UCSD-AML1 (cell line): ENCODE results near the gene MXRA8.
"Not testable (repeated sequence)": the region's sequence is repeated elsewhere in the genome, so short reads cannot be mapped to it uniquely, and the experiment has no call there.

Experiments
- DNase-seq: peaks from one replicate; lab custom pipeline; 2025; ENCODE audit not compliant: unreplicated experiment; lab: John Stamatoyannopoulos, UW

MXRA8 gene, protein sequence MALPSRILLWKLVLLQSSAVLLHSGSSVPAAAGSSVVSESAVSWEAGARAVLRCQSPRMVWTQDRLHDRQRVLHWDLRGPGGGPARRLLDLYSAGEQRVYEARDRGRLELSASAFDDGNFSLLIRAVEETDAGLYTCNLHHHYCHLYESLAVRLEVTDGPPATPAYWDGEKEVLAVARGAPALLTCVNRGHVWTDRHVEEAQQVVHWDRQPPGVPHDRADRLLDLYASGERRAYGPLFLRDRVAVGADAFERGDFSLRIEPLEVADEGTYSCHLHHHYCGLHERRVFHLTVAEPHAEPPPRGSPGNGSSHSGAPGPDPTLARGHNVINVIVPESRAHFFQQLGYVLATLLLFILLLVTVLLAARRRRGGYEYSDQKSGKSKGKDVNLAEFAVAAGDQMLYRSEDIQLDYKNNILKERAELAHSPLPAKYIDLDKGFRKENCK

DNA sequence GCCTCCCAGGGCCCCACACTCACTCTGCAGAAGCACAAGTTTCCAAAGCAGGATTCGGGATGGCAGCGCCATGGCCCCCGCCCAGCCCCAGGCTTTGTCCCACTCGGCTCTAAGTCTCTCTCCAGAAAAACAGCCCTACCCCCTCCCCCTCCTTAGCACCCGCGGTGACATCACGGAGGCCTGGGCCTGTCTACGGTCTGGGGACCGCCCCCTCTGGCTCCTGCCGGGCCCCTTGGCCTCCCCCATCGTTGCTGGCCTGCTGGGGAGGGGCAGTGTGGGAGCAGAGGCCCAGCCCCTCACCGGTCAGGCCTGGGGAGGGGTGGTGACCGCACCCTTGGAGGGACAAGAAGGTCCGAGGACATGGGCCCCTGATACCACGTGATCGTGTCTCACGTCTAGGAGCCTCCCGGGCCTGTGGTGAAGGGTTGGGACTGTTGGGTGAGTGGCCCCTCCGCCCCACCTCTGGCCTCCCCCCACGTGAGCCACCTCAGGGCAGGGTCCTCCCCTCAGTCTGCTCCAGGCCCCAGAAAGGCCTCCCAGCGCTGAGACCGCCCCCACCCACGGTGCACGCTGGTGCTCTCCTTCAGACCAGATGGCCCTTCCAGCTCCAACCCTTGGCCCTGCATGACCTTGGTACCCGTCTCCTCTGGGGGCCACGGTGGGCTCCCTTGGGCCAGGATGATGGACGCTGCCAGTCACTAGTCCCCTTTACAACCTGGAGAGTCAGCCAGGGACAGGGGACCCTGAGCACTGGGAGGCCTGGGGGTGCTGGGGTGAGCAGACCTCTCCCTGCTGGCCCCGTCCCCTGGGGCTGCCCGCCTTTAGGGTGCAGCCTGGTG is at the start of gene MXRA8:
Gene MXRA8 (minus strand): TSS at position 123 of the 839 bp plus-strand sequence. CDS start 51 bp downstream, at position 72.
- no peak for DNase-seq

DNA sequence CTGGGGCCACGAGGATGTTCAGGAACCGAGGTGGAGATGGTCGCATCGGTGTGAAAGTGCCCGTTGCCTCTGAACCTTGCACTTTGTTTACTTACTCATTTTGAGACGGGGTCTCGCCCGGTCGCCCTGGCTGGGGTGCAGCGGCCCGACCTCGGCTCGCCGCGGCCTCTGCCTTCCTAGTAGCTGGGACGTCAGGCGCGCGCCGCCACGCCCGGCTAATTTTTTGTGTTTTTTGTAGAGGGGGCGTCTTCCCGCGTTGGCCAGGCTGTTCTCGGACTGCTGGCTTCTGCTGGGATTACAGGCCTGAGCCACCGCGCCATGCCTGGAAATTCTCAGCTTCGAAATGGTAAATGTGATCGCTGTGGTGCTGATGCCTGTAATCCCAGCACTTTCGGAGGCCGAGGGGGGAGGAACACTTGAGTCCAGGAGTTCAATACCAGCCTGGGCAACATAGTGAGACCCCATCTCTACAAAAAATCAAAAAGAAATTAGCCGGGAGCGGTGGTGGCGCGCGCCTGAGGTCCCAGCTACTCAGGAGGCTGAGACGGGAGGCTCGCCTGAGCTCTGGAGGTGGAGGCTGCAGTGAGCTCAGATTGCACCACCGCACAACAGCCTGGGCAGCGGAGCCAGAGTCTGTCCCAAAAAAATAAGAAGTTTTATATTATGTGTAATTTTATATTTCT is 49.4 kb upstream of the MXRA8 start:
- DNase-seq: peak; percentile 39

DNA sequence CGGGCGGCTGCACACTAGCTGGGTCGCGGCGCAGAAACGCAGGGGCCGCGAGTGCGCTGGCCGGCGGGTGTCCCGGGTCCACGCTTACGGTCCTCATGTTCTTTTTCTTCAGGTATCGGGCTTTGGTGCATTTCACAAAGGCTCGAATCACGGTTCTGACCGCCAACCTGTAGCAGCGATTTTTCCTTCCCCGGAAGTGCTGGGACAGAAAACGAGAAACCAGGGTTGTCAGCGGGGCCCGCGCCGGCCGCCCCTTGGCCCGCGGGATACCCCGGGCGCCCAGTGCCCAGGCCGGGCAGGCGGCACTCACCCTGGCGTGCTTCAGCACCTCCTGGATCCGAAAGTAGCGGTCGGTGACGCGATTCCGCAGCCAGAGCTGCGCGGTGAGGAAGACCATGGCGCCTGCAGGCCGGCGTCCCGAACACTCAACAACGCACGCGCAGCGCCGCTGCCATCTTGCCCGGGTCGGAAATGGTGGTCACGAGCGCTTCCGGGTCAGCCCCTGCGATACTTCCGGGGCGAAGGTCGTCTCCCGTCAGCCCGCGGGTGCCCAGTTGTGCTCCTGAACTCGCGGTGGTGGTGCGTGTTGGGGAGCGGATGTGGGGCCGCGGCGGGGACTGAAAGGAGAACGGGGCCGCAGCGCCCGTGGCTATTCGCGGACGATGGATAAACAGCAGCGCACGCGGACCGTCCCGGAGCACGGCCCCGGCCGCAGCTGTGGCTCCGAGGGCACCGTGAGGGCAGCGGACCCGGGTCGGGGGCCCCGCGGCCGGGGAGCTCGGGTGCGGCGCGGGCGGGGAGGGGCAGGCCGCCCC is 48.7 kb upstream of the MXRA8 start, which contains the start of gene MRPL20:
Gene MRPL20 (minus strand): TSS at position 473 of the 815 bp plus-strand sequence. CDS start 76 bp downstream, at position 397.
- DNase-seq: peak; percentile 93

DNA sequence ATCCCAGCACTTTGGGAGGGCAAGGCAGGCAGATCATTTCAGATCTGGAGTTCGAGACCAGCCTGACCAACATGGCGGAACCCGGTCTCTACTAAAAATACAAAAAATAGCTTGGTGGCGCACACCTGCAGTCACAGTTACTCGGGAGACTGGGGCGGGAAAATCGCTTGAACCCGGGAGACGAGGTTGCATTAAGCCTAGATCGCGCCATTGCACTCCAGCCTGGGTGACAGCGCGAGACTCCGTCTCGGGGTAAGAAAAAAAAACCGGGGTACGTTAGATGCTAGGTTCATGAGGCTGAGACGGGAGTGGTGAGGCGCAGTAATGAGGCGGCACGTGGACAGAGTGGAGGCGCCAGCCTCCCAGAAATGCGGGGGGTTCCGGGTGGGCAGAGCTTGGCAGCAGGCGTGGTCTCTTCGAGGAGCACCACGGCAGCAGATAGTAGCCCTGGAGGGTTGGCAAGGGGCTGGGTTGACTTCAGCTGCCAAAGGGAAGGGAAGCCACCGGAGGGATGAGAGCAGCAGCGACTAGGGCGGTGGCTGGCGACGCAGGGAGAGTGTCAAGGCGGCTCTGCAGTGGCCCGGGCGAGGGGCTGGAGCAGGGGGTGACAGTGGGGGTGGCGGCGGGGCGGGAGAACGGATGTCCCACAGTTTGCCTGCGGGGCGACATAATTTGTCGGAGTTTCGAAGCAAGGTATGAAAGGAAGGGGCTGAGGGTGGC is 47.9 kb upstream of the MXRA8 start:
- DNase-seq: no peak

DNA sequence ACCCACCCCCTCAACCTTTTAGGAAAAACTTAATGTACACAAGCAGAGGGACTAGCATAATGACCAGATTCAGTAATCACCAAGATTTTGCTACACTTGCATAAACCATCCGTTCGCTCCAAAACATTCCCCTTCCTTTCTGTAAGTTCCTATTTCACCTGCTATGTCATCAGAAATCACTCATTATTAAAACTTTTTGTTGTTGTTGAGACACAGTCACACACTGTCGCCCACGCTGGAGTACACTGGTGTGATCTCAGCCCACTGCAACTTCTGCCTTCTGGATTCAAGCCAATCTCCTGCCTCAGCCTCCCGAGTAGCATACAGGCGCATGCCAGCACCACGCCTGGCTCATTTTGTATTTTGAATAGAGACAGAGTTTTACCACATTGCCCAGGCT is 45.3 kb upstream of the MXRA8 start:
- DNase-seq: no peak

DNA sequence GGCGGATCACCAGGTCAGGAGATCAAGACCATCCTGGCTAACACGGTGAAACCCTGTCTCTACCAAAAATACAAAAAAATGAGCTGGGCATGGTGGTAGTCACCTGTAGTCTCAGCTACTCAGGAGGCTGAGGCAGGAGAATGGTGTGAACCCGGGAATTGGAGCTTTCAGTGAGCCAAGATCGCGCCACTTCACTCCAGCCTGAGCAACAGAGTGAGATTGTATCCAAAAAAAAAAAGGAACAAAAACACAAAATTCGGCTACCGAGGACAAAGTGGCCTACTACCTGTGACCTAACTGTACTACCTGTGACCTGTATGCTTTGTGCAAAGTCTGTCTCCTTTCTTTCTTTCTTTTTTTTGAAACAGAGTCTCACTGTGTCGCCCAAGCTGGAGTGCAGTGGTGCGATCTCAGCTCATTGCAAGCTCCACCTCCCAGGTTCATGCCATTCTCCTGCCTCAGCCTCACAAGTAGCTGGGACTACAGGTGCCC is 44.6 kb upstream of the MXRA8 start:
- DNase-seq: not testable (repeated sequence)

DNA sequence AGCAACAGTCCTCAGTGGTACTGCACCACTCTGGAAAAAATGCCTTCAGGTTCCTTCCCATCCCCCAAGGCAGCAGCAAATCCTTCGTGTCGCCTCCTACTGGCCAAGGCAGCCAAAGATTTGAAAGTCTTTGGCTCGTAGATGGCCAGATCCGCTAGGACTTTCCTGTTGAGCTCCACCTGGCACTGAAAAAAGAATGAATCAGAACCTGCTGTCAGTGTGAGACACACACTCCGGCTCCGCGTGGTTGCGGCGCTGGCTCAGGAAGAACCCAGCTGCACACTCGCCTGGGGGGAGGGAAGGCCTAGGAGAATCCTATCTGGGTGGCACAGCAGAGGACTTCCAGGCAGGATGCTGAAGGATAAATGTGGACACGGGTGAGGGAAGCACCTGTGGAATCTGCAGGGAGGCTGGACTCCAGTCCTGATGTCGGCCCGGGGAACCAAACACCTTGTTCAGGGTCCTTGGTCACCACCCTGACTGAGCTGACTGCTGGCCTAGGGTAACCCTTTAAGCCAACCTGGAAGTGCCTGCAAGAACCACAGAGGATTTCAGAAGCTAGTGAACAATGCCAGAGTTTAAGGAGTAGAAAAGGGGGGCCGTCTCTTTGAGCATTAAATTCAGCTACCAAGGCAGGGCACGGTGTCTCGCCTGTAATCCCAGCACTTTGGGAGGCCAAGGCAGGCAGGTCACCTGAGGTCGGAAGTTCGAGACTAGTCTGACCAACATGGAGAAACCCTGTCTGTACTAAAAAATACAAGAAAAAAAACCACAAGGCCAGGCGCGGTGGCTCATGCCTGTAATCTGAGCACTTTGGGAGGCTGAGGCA is 43.9 kb upstream of the MXRA8 start:
- DNase-seq: peak; percentile 30

DNA sequence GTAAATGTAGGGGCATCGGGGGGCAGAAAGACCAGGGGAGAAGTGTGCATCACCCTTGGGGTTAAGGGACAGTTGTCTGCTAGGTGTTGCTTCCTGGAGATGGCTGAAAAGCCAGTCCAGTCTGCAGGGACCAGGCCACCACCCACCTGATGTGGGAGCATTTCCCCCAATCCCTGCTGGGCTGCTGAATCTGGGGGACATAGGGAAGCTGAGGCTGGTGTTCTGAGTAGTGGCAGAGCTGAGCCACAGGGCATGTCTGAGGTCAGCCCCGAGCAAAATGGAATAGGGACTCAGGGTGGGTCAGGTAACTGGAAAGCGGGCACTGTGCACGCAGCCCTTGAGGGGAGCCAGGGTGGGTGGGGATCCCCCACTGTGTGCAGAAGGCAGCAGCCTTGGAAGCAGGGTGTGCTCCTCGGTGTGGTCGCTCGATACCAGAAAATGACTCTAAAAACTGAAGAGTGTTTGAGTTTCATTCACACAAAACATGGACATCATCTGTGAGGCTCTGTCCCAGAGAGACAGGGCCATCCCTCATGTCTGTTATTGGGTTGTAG is 43.2 kb upstream of the MXRA8 start:
- DNase-seq: no peak

DNA sequence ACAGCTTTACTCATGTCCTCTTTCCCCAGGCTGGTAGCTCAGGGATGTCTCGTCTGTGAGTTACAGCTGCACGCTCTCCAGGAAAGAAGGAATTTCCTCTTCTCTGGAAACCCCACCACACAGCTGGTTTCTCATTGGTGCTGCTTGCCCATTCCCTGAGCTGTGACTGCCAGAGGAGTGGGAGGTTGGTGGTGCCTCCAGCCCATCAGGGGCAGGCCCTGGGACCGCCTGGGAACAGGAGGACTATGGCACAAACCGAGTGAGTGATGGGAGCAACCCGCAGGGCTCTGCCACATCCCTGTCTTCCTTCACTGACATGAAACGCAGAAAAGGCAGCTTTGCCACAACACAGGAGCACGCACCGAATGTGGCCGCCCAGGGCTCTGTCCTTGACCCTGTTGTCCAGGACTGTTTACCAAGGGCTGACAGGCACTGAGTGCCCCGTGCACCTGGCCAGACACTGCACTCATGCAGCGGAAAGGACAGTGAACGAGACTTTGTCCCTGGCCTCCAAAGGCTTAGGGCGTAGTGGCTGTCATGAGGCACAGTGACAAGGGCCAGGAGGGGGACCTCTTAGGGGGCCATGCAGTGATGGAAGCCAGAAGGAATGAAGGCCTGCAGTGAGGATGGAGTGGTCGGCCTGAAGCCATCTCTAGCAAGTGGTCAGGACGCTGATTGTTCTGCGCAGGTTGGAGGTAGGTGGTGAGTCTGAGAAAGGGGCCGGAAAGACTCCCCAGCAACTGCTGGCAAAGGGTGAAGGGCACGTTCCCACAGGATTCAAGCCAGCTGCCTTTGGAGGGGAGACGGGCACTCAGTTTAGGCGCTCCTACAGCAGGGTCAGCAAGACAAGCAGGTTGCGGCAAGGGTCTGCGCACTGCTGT is 42.5 kb upstream of the MXRA8 start:
- DNase-seq: no peak

DNA sequence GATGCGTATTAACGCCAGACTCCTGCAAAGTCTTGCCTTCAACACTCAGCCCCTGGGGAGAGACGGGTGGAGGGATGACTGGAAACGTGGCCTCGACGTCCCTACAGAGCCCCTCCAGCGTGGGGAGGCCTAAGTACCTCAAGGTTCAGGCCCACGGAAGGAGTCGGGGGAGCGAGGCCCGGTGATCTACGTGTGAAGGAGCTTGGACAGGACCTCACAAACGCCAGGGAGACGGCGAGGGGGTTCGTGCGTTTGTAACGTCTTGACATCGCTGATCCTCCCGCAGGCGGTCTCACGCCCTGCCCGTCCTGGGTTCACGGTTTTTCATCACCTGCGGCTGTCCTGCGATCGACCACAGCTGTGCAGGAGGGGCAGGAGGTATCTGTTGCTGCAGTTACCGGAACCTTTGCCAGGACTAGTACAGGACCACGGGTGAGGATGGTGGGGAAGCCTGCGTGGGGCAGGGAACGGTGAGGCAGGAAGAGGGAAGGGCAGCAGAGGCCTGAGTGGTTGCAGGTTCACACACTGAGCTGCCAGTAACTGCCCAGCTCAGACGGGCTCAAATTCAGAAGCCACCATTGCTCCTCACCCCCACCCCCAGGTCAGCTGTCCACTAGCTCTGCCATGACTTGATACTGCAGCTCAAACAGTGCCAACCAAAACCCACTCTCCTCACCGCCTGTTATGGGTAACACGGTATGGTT is 41.7 kb upstream of the MXRA8 start:
- DNase-seq: no peak

DNA sequence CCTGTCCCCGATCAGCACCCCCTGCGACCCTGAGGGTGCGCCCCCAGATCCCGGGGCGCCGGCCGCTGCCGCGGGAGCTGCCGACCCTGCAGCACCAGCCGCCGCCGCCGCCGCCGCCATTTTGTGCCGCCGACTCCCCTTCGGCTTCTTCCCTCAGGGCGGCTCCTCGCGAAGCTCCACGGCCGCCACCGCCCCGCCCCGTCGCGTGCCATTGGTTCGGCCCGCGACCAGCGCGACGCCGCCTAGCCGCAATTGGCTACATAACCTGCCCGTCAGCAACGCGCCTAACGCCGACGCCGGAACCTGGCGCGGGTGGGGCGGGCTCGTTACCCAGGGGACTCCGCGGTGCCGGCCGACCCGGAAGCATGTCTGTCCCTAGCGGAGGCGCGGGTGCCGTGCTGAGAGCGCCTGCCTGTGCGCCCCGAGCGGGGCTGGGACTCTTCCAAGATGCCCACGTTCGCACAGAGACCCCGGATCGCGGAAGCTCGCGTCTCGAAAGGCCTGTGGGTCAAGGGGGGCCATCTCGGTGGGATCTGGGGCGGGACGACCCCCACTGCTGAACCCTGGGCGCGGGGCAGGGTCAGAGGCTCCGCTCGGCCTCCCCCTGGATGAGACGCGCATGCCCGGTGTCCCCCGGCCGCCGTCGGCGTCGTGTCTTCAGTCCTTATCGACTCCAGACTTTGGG is 41.0 kb upstream of the MXRA8 start, which contains the start of gene CCNL2:
Gene CCNL2 (minus strand): TSS at position 149 of the 685 bp plus-strand sequence. CDS start 29 bp downstream, at position 120.
- peak; percentile 99 for DNase-seq

DNA sequence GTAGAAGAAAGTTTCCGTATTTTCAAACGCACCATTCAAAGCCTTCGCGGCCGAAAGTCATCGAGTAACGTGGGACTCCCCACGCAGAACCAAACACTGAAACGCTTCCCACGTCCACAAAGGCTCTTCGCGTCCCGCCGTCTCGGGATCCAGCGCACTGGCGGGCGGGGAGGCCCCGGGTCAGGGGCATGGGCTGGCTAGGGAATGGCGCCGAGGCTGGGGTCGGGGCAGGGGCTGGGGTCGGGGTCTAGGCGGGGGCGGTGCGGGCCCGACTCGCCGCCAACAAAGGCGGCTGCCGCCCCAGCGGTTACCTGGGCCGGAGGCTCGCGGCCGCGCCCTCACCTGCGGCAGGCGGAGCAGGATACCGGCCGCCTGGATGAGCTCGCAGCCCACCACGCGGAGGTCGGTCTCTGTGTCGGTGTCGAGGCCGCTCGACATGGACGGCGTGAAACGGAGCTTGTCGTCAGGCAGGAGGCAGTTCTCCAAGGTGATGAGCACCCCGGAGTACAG is 40.4 kb upstream of the MXRA8 start:
- no peak for DNase-seq

DNA sequence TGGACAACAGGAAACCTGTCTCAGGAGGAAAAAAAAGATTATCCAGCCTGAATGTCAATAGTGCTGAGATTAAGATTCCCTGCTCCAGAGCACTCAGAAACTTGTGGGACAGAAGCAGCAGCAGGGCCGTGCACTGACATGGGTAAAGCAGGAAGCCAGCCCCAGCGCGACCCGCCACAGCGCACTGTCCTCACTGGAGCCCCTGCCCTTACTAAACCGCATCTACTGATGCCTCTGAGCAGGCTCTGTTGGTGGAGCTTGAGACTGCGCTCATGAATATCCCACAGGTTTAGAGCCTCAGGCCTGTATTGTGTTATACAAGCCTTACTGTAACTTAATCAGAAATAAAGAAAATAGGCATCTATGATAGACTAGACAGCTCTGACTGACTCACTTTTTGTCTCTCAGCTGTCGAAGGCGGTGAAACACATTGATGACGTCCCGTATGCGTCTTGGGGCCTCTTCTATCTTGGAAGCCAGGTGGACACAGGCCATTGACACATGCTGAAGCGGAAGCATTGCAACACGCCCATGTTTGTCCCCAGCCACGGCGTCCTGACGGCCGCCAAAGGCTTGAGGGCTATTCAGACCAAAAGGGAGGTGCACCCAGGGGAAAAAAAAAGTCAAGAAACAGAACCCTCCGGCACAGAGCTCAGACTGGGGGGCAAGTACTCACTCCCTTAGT is 39.6 kb upstream of the MXRA8 start:
- no peak for DNase-seq

DNA sequence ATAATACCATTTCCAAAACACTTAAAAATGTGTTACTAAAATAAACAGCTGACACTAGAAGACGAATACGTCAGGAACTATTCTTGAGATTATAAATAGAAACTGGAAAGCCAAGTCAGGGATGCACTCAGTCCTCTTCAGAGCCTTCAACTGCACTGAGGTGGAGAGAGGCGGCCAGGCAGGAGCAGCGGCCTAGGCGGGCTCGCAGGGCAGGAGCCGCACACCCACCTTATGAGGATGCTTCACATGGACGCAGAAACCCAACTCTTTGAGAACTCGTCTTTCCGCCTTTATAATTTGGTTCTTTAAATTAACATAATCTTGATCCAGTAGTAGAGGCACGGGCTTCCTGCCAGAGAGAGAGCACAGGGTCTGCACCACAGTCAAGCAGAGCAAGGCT is 36.8 kb upstream of the MXRA8 start:
- DNase-seq: no peak

DNA sequence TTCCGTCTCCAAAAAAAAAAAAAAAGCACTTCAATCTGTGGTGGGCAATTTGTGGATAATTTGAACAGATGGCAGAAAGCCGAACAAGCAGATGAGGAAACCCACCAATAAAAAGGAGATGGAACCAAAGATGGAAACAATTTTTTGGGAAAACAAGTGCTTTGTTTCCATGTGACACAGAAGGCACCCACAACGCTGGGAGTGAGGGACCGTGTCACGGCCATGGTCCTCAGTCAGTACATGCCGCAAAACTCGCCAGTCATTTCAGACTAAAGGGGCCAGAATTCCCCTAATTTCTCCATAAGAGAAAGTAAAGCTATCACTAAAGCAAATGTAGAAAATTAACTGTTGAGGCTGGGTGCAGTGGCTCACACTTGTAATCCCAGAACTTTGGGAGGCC is 35.8 kb upstream of the MXRA8 start:
- no peak for DNase-seq
